Measurements from ENCODE around the gene LARP7. TPM values are rescaled to one million over a fixed set of nuclear protein-coding genes. Genes with fewer than 3 reads are reported as not detected.
"Not testable (repeated sequence)": the region's sequence is repeated elsewhere in the genome, so short reads cannot be mapped to it uniquely, and the experiment has no call there.

The LARP7 gene
- total RNA-seq, 1 donor from 2014 or later, result 45.8 TPM

GRCh38 chr4:112649055-112649408, 12.1 kb downstream of the LARP7 start:
- intact Hi-C loops (cut with micrococcal nuclease), result no loop called here

DNA sequence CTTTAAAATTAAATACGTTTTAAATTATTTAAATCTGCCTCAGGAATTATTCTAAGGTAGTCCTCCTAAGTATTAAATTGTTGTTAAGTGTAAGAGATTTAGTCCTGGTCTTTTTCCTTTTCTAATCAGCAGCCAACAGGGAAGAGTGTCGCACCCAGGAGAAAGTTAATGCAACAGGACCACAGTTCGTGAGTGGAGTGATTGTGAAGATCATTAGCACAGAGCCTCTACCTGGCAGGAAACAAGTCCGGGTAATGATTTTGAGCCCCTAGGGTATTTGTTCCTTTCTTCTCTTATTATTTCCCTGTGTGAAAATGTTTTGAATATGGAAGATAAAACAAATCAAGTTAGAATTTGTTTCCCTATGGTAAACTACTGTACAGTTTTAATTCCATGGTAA, 13.4 kb downstream of the LARP7 start:
- intact Hi-C loops (cut with micrococcal nuclease), result no loop called here

GRCh38 chr4:112651641-112652040, 14.7 kb downstream of the LARP7 start:
- intact Hi-C loops (cut with micrococcal nuclease), result no loop called here

DNA sequence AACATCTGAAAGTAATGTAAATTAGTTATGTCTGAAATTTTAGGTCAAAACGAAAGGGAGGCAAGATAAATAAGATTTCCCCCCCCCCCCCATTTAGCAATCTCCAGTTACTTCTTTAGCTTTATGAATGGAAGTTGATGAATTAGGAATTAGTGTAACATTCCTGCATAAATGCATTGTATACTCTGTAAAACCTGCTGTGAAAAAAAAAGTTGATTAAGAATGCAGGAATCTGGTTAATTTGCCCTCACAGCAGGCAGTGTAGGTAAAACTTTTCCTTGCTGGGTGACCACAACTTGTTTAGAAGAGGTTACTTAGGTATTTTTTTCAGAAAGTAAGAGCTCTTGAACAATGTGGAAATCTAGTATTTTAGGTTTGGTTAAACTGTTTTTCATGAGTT, 15.3 kb downstream of the LARP7 start:
- intact Hi-C loops (cut with micrococcal nuclease), result no loop called here

- intact Hi-C loops (cut with micrococcal nuclease), result no loop called here
Measured at GRCh38 chr4:112655270-112655669, 18.3 kb downstream of the LARP7 start.

- intact Hi-C loops (cut with micrococcal nuclease), result not testable (repeated sequence)
Measured at GRCh38 chr4:112656115-112656514, 19.2 kb downstream of the LARP7 start.

- intact Hi-C loops (cut with micrococcal nuclease), result no loop called here
Measured at GRCh38 chr4:112664611-112665010, 27.7 kb downstream of the LARP7 start.

GRCh38 chr4:112668131-112668530, 31.2 kb downstream of the LARP7 start:
- intact Hi-C loops (cut with micrococcal nuclease), result no loop called here

DNA sequence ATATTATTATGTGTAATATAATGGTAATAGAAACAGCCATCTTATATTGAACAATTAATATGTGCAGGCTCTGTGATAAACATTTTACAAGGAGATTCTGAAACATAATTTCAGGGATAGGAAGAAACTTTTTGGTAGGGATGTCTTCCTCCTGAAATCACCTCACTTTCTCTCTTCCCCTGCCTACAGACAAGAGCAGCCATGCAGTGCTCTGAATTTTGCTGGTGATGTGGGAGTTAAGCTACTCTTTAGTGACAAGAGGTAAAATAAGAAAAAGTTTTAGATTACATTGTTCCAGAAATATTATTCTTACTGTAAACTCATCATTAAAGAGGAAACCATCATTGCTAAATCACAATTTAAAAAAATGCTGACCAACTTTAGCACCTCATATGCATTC, 36.1 kb downstream of the LARP7 start:
- intact Hi-C loops (cut with micrococcal nuclease), result no loop called here

DNA sequence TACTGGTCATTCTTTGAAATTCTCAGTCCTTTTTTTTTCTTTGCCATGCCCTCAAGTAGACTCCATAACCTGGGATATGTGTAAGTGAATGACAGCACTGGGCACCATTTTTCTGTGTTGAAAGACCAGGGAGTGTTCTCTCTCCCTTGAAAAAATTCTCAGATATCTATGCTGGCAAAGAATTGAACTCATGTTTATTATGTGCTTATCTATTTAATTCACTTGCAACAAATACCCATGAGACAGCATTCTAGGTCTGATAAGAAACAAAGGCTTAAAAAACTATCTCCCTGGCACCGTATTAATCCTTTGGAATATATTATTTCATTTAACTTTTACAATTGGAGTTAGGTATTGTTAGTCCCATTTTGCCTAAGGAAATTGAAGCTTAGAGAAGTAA, 36.7 kb downstream of the LARP7 start:
- intact Hi-C loops (cut with micrococcal nuclease), result no loop called here

GRCh38 chr4:112674376-112674775, 37.4 kb downstream of the LARP7 start:
- intact Hi-C loops (cut with micrococcal nuclease), result no loop called here

- intact Hi-C loops (cut with micrococcal nuclease), result no loop called here
Measured at GRCh38 chr4:112677519-112678091, 40.7 kb downstream of the LARP7 start.

GRCh38 chr4:112680996-112681395, 44.1 kb downstream of the LARP7 start:
- intact Hi-C loops (cut with micrococcal nuclease), result no loop called here

DNA sequence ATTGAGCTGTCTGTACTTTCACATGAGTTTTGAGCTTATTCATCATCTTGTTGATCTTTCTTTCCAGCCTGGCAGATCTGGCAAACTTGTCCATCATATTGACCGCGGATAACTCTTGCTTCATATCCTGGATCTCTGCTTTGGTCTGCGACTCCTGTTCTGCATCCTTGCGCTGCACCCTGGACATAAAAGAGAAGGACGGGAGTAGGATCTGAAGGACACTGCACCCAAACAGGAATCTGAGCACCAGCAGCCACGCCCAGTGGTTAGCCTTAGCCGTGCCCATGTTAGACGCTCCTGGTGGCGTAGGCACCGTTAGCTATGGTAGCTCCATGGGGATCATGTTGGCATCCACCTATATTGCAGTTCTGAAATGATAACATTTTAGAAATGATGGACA, 56.6 kb downstream of the LARP7 start:
- intact Hi-C loops (cut with micrococcal nuclease), result no loop called here

- intact Hi-C loops (cut with micrococcal nuclease), result loop anchor here (10.0 kb wide), 1 partner anchor 64 kb away; no protein-coding TSS in a partner anchor
Measured at GRCh38 chr4:112700679-112701078, 63.7 kb downstream of the LARP7 start.

- intact Hi-C loops (cut with micrococcal nuclease), result loop anchor here (10.0 kb wide), 1 partner anchor 62 kb away; no protein-coding TSS in a partner anchor
Measured at GRCh38 chr4:112702892-112703291, 65.9 kb downstream of the LARP7 start.

DNA sequence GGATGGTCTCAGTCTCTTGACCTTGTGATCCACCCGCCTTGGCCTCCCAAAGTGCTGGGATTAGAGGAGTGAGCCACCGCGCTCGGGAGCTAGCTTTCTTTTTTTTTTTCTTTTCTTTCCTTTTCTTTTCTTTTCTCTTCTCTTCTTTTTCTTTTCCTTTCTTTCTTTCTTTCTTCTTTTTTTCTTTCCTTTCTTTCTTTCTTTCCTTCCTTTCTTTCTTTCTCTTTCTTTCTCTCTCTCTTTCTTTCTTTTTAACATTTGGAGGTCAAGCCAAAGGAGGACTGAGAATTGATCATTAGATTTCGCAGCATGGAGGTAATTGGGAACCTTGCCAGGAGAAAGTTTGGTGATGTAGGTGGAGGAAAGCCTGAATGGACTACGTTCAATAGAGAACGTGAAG, 67.4 kb downstream of the LARP7 start:
- intact Hi-C loops (cut with micrococcal nuclease), result loop anchor here (10.0 kb wide), 1 partner anchor 60 kb away; no protein-coding TSS in a partner anchor

DNA sequence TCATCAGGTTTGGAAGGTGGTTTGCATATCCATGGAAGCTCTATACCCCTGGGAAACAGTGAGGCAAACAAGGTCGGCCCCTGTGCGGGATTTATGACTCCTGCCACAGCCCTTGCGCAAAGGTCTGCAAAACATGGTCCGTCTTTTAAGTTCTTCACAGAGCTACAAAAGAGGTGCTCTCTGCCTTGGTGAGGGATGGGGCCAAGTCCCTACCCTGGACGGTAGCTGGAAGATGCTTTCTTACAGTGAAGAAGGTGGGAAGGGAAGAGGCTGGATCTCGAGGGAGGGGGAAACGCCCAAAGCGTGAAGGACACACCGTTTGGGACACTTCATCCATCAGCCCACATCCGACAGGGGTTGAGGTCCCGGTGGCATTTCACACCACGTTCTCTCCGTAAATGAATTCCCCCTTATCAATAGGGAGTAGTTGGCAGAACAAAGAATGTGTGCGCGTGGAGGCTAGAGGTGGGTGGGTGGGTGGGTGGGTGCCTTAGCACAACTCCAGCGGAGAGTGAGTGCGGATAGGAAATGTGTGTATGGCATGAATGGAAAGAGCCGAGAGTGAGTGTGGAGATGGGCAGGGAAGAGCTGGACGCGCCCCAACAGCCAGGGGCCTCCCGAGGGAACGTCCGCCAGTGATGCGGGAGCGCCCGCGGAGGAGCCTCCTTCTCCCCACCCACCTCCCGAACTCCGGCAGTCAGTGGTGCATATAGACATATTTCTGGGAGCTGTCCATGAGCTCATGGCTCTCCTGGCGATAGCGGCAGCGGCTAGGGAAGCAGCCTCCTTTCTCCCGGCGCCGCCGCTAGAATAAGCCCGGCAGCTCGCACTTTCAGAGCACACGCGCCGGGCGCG, 68.3 kb downstream of the LARP7 start:
- intact Hi-C loops (cut with micrococcal nuclease), result loop anchor here (5.0 to 10.0 kb wide), 2 partner anchors 60 to 183 kb away; no protein-coding TSS in a partner anchor

DNA sequence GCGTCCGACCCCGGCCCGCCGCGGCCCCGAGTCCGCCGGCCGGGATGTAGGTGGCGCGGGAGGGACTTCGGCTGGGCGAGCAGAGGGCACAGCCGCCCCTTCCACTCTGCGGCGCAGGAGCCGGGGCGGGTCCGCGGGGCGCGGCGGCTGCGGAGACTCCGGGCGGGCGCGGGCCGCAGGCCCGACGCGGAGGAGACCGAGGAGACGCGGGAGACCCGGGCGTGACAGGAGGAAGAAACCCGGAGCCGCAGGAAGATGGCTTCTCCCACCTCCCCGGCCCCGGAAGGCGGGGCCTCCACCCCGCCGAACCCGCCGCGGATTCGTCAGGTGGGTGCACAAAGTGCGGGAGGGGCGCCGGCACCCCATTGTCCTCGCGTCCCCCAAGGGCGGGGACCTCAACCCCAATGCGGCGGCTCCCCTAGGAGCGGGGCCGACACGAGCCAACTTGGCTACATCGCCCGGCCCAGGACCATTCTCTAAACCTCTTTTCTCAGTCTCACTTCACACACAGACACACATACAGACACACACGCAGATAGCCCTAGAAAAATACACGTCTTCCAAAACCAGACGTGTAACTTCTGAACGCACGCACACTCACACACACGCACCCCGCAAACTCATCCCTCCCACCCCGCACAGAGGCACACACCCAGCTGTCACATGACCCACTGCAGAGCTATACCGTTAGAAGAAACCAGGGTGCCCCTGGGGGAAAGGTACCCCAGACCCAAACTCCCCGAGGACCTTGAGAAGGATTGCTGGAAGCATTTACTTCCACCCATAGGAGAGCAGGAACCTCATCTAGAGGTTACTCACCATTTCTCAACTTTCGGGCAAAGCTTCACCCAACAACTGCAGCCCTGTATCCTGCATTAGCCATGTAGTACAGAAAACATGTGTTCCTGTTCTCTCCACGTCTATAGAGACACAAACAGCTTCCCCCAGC, 69.2 kb downstream of the LARP7 start:
- intact Hi-C loops (cut with micrococcal nuclease), result loop anchor here (1.0 to 10.0 kb wide), 3 partner anchors 59 to 184 kb away; partner anchors contain the start of gene LARP7

DNA sequence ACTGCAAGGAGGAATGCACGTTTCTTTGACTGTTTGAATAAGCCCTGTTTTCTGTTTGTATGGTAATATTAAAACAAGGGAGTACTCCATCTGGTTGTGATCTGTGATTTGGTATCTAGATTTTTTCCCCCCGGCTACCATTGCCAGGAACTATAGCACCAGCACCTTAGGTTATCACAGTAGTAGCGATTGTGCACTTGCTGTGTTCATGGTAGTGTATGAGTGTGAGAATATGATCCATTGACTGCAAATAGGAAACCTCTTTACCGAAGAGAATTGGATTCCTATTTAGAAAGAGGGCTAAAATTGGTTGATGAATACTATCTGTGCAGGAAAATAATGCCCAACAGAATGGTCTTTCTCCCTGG, 69.9 kb downstream of the LARP7 start:
- intact Hi-C loops (cut with micrococcal nuclease), result loop anchor here (1.0 to 10.0 kb wide), 3 partner anchors 58 to 185 kb away; partner anchors contain the start of gene LARP7

Data from T-helper 1 cell treated with Interleukin-12 subunit alpha and Interleukin-12 subunit beta and Interleukin-4 antibody, amounts not matched to agents 30 ng/mL and 1 ng/mL, for 36 hours (primary cell).